Keratinocyte (primary cell): Measurements from ENCODE around the gene NDUFAF3. TPM values are rescaled to one million over a fixed set of nuclear protein-coding genes. Genes with fewer than 3 reads are reported as not detected.

Source experiments
- DNase-seq: peaks from one replicate; pipeline ENCODE4 v3.0.0-alpha.2; 2011; ENCODE audit warnings: low read depth, missing footprints, low spot score
- FAIRE-seq: peaks from 2 replicates; lab custom pipeline; 2011; peaks lifted over from hg19 to GRCh38; lab: Jason Lieb, UNC
- H2AFZ ChIP-seq: 2 replicates; pipeline ENCODE4 v1.6.0; 2012; ENCODE audit warnings: low read length, control low read depth, inconsistent platforms; ENCODE audit not compliant: control insufficient read depth
- H3K27ac ChIP-seq: 2 replicates; pipeline ENCODE4 v1.5.1; 2011; ENCODE audit warnings: low read length; ENCODE audit not compliant: control insufficient read depth, insufficient read depth
- H3K27me3 ChIP-seq: 3 replicates; pipeline ENCODE4 v1.6.0; 2011; ENCODE audit warnings: low read length; ENCODE audit not compliant: control insufficient read depth, insufficient read depth; ENCODE audit errors: extremely low read depth
- H3K36me3 ChIP-seq, 2 experiments: 2 replicates in 1 of 2; 3 replicates in 1 of 2; pipeline ENCODE4 v1.5.1; 2011; ENCODE audit warnings: low read length in 2 of 2, mild to moderate bottlenecking in 1 of 2; ENCODE audit not compliant: control insufficient read depth in 2 of 2, insufficient read depth in 2 of 2; ENCODE audit errors: extremely low read depth in 1 of 2
- H3K4me1 ChIP-seq: 3 replicates; pipeline ENCODE4 v1.5.1; 2011; ENCODE audit warnings: low read length; ENCODE audit not compliant: control insufficient read depth, insufficient read depth; ENCODE audit errors: extremely low read depth
- H3K4me2 ChIP-seq: 3 replicates; pipeline ENCODE4 v1.6.0; 2011; ENCODE audit warnings: low read depth, low read length; ENCODE audit not compliant: control insufficient read depth, insufficient read depth; ENCODE audit errors: extremely low read depth
- H3K4me3 ChIP-seq, 3 experiments: fragments of 200-600 bp in 1 of 3; sonication (generic) in 1 of 3; 2 replicates in 2 of 3; 3 replicates in 1 of 3; pipeline ENCODE4 v1.5.1; 2011 to 2016; ENCODE audit warnings: low read length in 3 of 3, mild to moderate bottlenecking in 3 of 3, control low read depth in 2 of 3, inconsistent platforms in 1 of 3, low read depth in 1 of 3, mixed read lengths in 1 of 3, mixed run types in 1 of 3, moderate library complexity in 1 of 3; ENCODE audit not compliant: control insufficient read depth in 2 of 3, insufficient read depth in 2 of 3; ENCODE audit errors: extremely low read depth in 1 of 3
- H3K79me2 ChIP-seq: 2 replicates; pipeline ENCODE4 v1.6.0; 2012; ENCODE audit warnings: low read length; ENCODE audit not compliant: control insufficient read depth, insufficient read depth
- H3K9ac ChIP-seq: 3 replicates; pipeline ENCODE4 v1.6.0; 2011; ENCODE audit warnings: low read length; ENCODE audit not compliant: control insufficient read depth, insufficient read depth; ENCODE audit errors: extremely low read depth
- H3K9me1 ChIP-seq: 3 replicates; pipeline ENCODE4 v1.6.0; 2011; ENCODE audit warnings: low read length; ENCODE audit not compliant: control insufficient read depth, insufficient read depth; ENCODE audit errors: extremely low read depth
- H3K9me3 ChIP-seq: 2 replicates; pipeline ENCODE4 v1.5.1; 2012; ENCODE audit warnings: low read depth, low read length; ENCODE audit not compliant: control insufficient read depth
- H4K20me1 ChIP-seq: 3 replicates; pipeline ENCODE4 v1.6.0; 2011; ENCODE audit warnings: low read length; ENCODE audit not compliant: control insufficient read depth, insufficient read depth; ENCODE audit errors: extremely low read depth
- CTCF ChIP-seq, 3 experiments: IDR thresholded peaks in 1 of 3; conservative IDR thresholded peaks in 1 of 3; optimal IDR thresholded peaks in 1 of 3; 2 replicates in 2 of 3; 3 replicates in 1 of 3; pipeline versions ENCODE3 to v1.5.1; 2011; ENCODE audit warnings: low read length in 3 of 3, mild to moderate bottlenecking in 3 of 3, moderate library complexity in 2 of 3, control low read depth in 1 of 3, inconsistent platforms in 1 of 3; ENCODE audit not compliant: insufficient read depth in 2 of 3; ENCODE audit errors: extremely low read depth in 1 of 3
- EZH2 ChIP-seq: IDR thresholded peaks from one replicate; pipeline ENCODE4 v1.6.1; 2012; ENCODE audit warnings: inconsistent platforms, mild to moderate bottlenecking, low read length, moderate library complexity
- dilution Hi-C: fragments of 300-500 bp; cut with MboI; formaldehyde crosslinking; loops from one replicate; pipeline ENCODE4 v1.7.0; 2020; ENCODE audit warnings: low sequenced_read_pairs; ENCODE audit not compliant: extremely low pct_ligation_motif_present
- polyA plus RNA-seq, 5 experiments: library from polyadenylated mRNA; depleted of rRNA in 3 of 5; stranded (reverse) in 3 of 5; stranded (forward) in 1 of 5; unstranded in 1 of 5; fragments of >200 nt; gene quantifications; 1 replicate in 1 of 5; 2 replicates in 3 of 5; 3 replicates in 1 of 5; pipeline versions ENCODE4 v1.2.1 to v1.2.3, GENCODE V29; 2011 to 2012; ENCODE audit warnings: missing spikeins in 2 of 5, low read depth in 1 of 5, low replicate concordance in 1 of 5

The NDUFAF3 gene
- polyA plus RNA-seq, 1 donor (not counting 4 experiments of a cell fraction or from before 2014, with no cell fraction given): 38.3 TPM

DNA sequence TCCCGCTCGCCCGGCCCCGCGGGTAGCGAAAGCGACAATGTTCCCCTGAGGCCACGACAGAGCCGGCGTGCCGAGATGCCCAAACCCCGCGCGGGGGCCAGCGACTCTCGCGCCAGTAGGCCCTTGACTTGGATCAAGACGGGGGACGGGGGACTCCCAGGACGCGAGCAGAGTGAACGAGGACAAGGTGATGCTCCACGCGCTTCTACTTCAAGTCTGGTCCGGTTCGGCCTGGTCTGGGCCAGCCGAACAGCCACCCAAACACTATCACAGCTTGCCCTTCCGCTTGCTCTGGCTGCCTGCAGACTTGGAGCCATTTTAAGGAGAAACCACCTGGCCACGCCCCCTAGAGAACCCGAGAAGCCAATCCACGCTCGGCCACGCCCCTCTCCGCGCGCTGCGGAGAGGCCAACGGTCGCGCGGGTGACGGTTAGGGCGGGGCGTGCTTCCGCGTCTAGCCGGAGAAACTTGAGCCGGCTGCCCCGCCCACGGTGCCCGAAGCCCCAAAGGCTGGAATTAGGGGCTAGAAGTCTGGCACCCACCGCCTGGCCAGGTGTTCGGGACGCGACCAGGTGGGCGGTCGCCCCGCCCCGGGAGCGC, 608 bp upstream of the NDUFAF3 start:
- FAIRE-seq: peak; percentile 39
- Histone ChIP-seq H3K4me3 (peak overlapping the region; percentile 80 to 97 (median 93)), H3K36me3 (peaks cover 22 to 30% of the 10 kb centered on the region in 2 experiments), H3K9ac (peak overlapping the region; percentile 90), H3K27ac (peak overlapping the region; percentile 91), H2AFZ (peak overlapping the region; percentile 70), H3K27me3 (no peaks in the 10 kb centered on the region), H3K4me1 (peaks cover 36% of the 10 kb centered on the region), H3K9me1 (no peaks in the 10 kb centered on the region), H4K20me1 (peaks cover 4% of the 10 kb centered on the region), H3K4me2 (peak overlapping the region; percentile 99), H3K9me3 (no peaks in the 10 kb centered on the region), H3K79me2 (peaks cover 57% of the 10 kb centered on the region)
- dilution Hi-C loops: no loop called here
- DNase-seq: peak; percentile 71
- TF ChIP-seq CTCF (optimal IDR thresholded peaks at IDR 0.05 in 1 of 3, IDR thresholded peaks at IDR 0.05 in 1 of 3, conservative IDR thresholded peaks at IDR 0.05 in 1 of 3; ENCODE audit: extremely low read depth in 1 of 3, insufficient read depth in 2 of 3, low read length in 3 of 3) (no peak), EZH2 (no peak)

GRCh38 chr3:49022688-49023171, 809 bp downstream of the NDUFAF3 start:
- H3K4me2 ChIP-seq: peak overlapping the region; percentile 99
- TF ChIP-seq CTCF (optimal IDR thresholded peaks at IDR 0.05 in 1 of 3, IDR thresholded peaks at IDR 0.05 in 1 of 3, conservative IDR thresholded peaks at IDR 0.05 in 1 of 3; ENCODE audit: extremely low read depth in 1 of 3, insufficient read depth in 2 of 3, low read length in 3 of 3): no peak
- no peak for TF ChIP-seq EZH2
- no peaks in the 10 kb centered on the region for H3K9me1 ChIP-seq
- H3K9ac ChIP-seq: peak overlapping the region; percentile 90
- no peak for DNase-seq
- H3K9me3 ChIP-seq: no peaks in the 10 kb centered on the region
- H4K20me1 ChIP-seq: peaks cover 4% of the 10 kb centered on the region
- H3K4me1 ChIP-seq: peaks cover 34% of the 10 kb centered on the region
- dilution Hi-C loops: no loop called here
- no peak for FAIRE-seq
- peak overlapping the region; percentile 91 for H3K27ac ChIP-seq
- H3K4me3 ChIP-seq: peak overlapping the region; percentile 80 to 97 (median 93)
- H3K36me3 ChIP-seq: peaks cover 29 to 41% of the 10 kb centered on the region in 2 experiments
- no peaks in the 10 kb centered on the region for H3K27me3 ChIP-seq
- peaks cover 66% of the 10 kb centered on the region for H3K79me2 ChIP-seq
- peak overlapping the region; percentile 43 for H2AFZ ChIP-seq
